Heart right ventricle (tissue), 16 donors: ENCODE results near the gene TBK1. TPM values are rescaled to one million over a fixed set of nuclear protein-coding genes. Genes with fewer than 3 reads are reported as not detected.

ENCODE experiments used
- ATAC-seq, 8 donors: fragments of 200-7000 bp; cut with Tn5 transposase; one replicate each; pipeline ENCODE4 v1.9.1; 2020; ENCODE audit warnings: mild to moderate bottlenecking in 8 of 8, moderate library complexity in 8 of 8, moderate number of reproducible peaks in 1 of 8
- DNase-seq, 2 donors: peaks; one replicate each; pipeline ENCODE4 v3.0.0-alpha.2; 2020
- H3K27ac ChIP-seq, 10 donors: fragments of 200-600 bp; sonication (generic) in 2 of 10; one replicate each; pipeline versions ENCODE4 v1.5.0 to v1.8.0; 2020 to 2022; ENCODE audit warnings: mild to moderate bottlenecking in 3 of 10
- H3K27me3 ChIP-seq, 7 donors: fragments of 200-600 bp; one replicate each; pipeline ENCODE4 v1.8.0; 2021 to 2022; ENCODE audit warnings: mild to moderate bottlenecking in 2 of 7
- H3K36me3 ChIP-seq, 9 donors: fragments of 200-600 bp; sonication (generic) in 1 of 9; one replicate each; pipeline versions ENCODE4 v1.5.0 to v1.8.0; 2020 to 2022; ENCODE audit warnings: mild to moderate bottlenecking in 2 of 9
- H3K4me1 ChIP-seq, 9 donors: fragments of 200-600 bp; sonication (generic) in 1 of 9; one replicate each; pipeline versions ENCODE4 v1.5.0 to v1.8.0; 2020 to 2022; ENCODE audit warnings: mild to moderate bottlenecking in 4 of 9
- H3K4me3 ChIP-seq, 10 donors: fragments of 200-600 bp; sonication (generic) in 2 of 10; one replicate each; pipeline versions ENCODE4 v1.5.0 to v1.8.0; 2020 to 2022; ENCODE audit warnings: mild to moderate bottlenecking in 7 of 10, moderate library complexity in 2 of 10
- H3K9me3 ChIP-seq, 11 donors: fragments of 200-600 bp in 10 of 11; sonication (generic) in 2 of 11; one replicate each; pipeline versions ENCODE4 v1.5.0 to v1.8.0; 2013 to 2022; ENCODE audit warnings: mild to moderate bottlenecking in 2 of 11, control low read depth in 1 of 11, moderate library complexity in 1 of 11
- WGBS, 2 donors: extraction: QIAGEN DNeasy Blood & Tissue Kit; methylation state at CpG; one replicate each; pipeline ENCODE4 v1.1.7; 2013; ENCODE audit warnings: inconsistent platforms in 1 of 2; 5-methylcytosine and 5-hydroxymethylcytosine counted together
- intact Hi-C, 10 donors: fragments of 100-400 bp; cut with DNase I; formaldehyde crosslinking; loops; one replicate each; pipeline versions ENCODE4 v1.11.1 to v1.14.2; 2022
- long read RNA-seq, 3 donors: library from polyadenylated mRNA; unstranded; transcript quantifications; one replicate each; pipeline ENCODE4 v2.0.0, GENCODE V29; 2020 to 2021
- polyA plus RNA-seq, 2 donors: library from polyadenylated mRNA; stranded (reverse); fragments of 200-250 nt; gene quantifications; one replicate each; pipeline ENCODE4 v1.2.3, GENCODE V29; 2013
- total RNA-seq, 10 donors: library from RNA; stranded (reverse); fragmentation: NEBNext Ultra II Directional in 3 of 10; extraction: Animal tissue kit (Norgen Biotek cat#: 25700) in 3 of 10; gene quantifications; one replicate each; pipeline versions ENCODE4 v1.2.1 to v1.2.4, GENCODE V29; 2021 to 2023
- TF ChIP-seq, protein P1 (sequence below), 9 donors: fragments of 200-600 bp; sonication (generic) in 2 of 9; IDR thresholded peaks; one replicate each; pipeline versions ENCODE4 v1.5.0 to v1.8.0; 2021 to 2022; ENCODE audit warnings: antibody characterized with exemption in 9 of 9, mild to moderate bottlenecking in 5 of 9, moderate library complexity in 1 of 9
- donor health status: Arrhythmogenic right ventricular cardiomyopathy.
- donor health status: ischemic (EF 13 %, LVEDD 7.1; RV severe dilation, severe dysfunction).
- donor health status: healthy with polysubstance abuse.
- donor health status: DM: no; HTN: yes; CAD: no.
- donor health status: DM: no; HTN: no; CAD: no.
- donor health status: ischemic (EF 25% LVEDD 6.9; RV normal size, moderate dysfunction).
- donor health status: ischemic (EF 25% LVEDD 5.7; RV mildly dilated, moderate dysfunction).
- donor health status: healthy.
- donor health status: DM: yes; HTN: yes; CAD: no.
- donor health status: Ischemic cardiomyopathy.
- donor health status: ischemic (EF 35%, LVEDD 5.7; RV mildly dilated, moderate dysfunction).
- donor health status: nonischemic (EF 11% LVEDD 7.7; RV severe dilation, severe dysfunction).
- donor health status: DM: yes; HTN: yes; CAD: no.
- donor health status: PGD.
- donor health status: ischemic (EF 29% LVEDD 5.4; RV normal size, mild dysfunction).
- donor health status: nonischemic (EF 23%, LVEDD 6.1; RV moderate dilation, normal function).

The TBK1 gene
- 10 to 100 TPM in 9 of 10 donors, 1 to 10 TPM in 1; 9.0 to 15.1 (median 10.5) TPM for total RNA-seq
- polyA plus RNA-seq, result 1 to 10 TPM; 8.2 to 9.7 TPM
- long read RNA-seq, donor 1, transcript TBK1-201 (21 exons, 3,256 nt), result major isoform, 26 of 33 reads
- long read RNA-seq, donor 1, partial matches to known transcripts, result 3 of 33 reads
- long read RNA-seq, donor 1, other reads (novel, unspliced or antisense), result 4 of 33 reads
- long read RNA-seq, donor 2, transcript TBK1-201 (21 exons, 3,256 nt), result major isoform, 23 of 30 reads
- long read RNA-seq, donor 2, partial matches to known transcripts, result 3 of 30 reads
- long read RNA-seq, donor 2, other reads (novel, unspliced or antisense), result 4 of 30 reads
- long read RNA-seq, donor 3, transcript TBK1-201 (21 exons, 3,256 nt), result major isoform, 42 of 56 reads
- long read RNA-seq, donor 3, partial matches to known transcripts, result 8 of 56 reads
- long read RNA-seq, donor 3, other reads (novel, unspliced or antisense), result 6 of 56 reads

DNA sequence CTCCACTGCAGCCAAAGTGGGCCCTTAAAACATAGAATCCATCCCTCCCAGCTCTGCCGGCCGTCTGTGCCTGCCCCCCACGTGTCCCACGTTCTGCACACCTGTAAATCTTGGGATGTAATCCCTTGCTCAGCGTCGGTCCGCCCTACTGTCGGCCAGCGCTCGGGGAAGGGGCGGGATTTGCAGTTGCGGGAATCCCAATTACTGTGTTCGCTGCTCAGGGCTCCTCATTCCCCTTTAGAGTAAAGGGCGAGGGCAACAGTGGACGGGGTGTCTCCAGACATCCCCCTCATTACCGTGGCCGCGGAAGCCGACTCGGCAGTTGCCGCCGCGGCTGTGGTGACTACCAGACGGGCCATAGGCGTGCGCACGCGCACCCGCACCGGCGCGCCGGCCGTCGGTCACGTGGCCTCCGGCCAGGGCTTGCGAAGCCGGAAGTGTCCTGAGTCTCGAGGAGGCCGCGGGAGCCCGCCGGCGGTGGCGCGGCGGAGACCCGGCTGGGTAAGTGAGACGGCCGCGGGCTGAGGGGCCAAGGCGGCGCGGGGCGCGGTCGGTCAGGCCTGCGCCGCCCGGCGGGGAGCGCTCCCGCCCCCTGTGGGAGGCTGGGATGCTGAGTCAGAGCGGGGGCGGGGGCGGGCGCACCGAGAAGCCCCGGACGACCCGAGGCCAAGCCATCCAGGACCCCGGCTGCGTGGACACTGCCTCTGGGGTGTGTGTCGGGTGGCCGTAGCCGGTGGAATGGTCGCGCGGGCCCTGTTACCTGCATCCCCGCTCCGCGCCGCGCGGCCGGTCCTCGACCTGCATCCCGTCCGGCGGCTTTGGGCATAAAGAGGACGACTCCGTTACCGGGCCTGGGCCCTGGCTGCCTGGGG is at the start of gene TBK1:
TBK1 (plus strand) TSS at position 434 of the 872 bp plus-strand sequence. CDS start 3,751 bp downstream, outside the sequence.
- no peaks in the 10 kb centered on the region for H3K27me3 ChIP-seq
- H3K4me1 ChIP-seq, result peaks cover 0 to 46% (median 26%) of the 10 kb centered on the region in 9 donors
- TF ChIP-seq, protein P1, sequence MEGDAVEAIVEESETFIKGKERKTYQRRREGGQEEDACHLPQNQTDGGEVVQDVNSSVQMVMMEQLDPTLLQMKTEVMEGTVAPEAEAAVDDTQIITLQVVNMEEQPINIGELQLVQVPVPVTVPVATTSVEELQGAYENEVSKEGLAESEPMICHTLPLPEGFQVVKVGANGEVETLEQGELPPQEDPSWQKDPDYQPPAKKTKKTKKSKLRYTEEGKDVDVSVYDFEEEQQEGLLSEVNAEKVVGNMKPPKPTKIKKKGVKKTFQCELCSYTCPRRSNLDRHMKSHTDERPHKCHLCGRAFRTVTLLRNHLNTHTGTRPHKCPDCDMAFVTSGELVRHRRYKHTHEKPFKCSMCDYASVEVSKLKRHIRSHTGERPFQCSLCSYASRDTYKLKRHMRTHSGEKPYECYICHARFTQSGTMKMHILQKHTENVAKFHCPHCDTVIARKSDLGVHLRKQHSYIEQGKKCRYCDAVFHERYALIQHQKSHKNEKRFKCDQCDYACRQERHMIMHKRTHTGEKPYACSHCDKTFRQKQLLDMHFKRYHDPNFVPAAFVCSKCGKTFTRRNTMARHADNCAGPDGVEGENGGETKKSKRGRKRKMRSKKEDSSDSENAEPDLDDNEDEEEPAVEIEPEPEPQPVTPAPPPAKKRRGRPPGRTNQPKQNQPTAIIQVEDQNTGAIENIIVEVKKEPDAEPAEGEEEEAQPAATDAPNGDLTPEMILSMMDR (IDR thresholded peaks at IDR 0.05), result peak in 3 of 9 donors; percentile 16 to 45 (median 35)
- H3K4me3 ChIP-seq, result peak within 1 kb of the TSS; percentile 75 to 98 (median 92)
- H3K36me3 ChIP-seq, result peaks cover 0 to 34% (median 0%) of the 10 kb centered on the region in 9 donors
- DNase-seq, result peak; percentile 84 to 93
- intact Hi-C loops, result loop anchor here in 1 of 10 donors (5.0 to 10.0 kb wide), 2 partner anchors 45 to 243 kb away; no protein-coding TSS in a partner anchor
- ATAC-seq, result peak; percentile 95 to 99 (median 97)
- WGBS, 2 donors, result 0% methylated on average over 82 to 94 of the region's 94 CpGs
- peak within 1 kb of the TSS; percentile 92 to 98 (median 96) for H3K27ac ChIP-seq
- H3K9me3 ChIP-seq, result no peaks in the 10 kb centered on the region

DNA sequence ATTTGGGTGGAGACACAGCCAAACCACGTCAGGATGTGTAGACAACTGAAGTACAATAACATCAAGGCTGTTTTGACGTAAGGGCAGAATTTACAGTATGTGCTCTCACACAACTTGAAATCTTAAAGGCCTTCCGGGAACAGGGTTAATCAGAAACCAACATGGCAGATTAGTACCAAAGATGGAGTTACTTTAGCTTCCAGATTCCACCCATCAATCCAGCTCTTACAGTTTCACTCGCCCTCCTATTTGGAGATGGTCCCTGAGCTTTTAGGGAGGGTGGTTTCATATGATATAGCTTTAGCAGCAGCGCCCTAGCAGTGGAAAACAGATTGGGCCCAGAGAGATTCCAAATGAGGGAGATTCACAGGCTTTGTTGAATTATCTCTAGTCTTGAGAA is 49.7 kb upstream of the TBK1 start:
- peaks cover 0 to 18% (median 9%) of the 10 kb centered on the region in 9 donors for H3K4me1 ChIP-seq
- H3K9me3 ChIP-seq, result peaks cover 0 to 2% (median 0%) of the 10 kb centered on the region in 11 donors
- TF ChIP-seq, protein P1 (IDR thresholded peaks at IDR 0.05), result no peak
- H3K36me3 ChIP-seq, result no peaks in the 10 kb centered on the region
- no peaks in the 10 kb centered on the region for H3K27me3 ChIP-seq
- no peak overlapping the region for H3K4me3 ChIP-seq
- DNase-seq (no peak), ATAC-seq (no peak)
- no peak overlapping the region for H3K27ac ChIP-seq
- 89% methylated on average over 5 of the region's 5 CpGs for WGBS, 2 donors
- intact Hi-C loops, result loop anchor here in 1 of 10 donors (10.0 kb wide), 1 partner anchor 557 kb away; the partner anchor contains the start of gene SRGAP1

DNA sequence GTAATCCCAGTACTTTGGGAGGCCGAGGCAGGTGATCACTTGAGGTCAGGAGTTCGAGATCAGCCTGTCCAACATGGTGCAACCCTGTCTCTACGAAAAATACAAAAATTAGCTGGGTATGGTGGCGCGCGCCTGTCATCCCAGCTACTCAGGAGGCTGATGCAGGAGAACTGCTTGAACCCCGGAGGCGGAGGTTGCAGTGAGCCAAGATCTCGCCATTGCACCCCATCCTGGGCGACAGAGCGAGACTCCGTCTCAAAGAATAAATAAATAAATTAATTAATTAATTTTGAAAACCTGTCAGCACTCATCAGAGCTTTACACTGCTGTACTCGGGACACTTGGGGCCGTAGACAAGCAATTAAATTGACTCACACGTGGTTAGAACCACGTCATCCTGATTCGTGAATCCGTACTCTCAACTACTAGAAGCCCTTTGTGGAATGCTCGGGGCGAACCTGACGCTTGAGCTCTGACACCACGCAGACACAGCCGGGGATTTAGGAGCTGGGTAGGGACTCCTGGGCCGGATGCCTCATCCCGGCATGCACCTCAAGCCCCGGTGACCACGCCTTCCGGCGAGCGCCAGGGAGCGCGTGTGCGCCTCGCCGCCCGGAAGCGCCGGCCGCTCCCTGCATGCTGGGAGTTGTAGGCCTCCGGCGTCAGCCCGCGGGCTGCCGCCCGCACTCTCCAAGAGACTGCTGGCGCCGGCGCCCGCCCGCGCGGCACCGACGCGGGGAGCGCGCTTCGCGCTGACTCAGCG is 48.0 kb upstream of the TBK1 start, which contains the start of gene XPOT:
XPOT (plus strand) TSS at position 686 of the 763 bp plus-strand sequence. CDS start 5,644 bp downstream, outside the sequence.
- no peaks in the 10 kb centered on the region for H3K27me3 ChIP-seq
- peak; percentile 93 to 95 for DNase-seq
- TF ChIP-seq, protein P1 (IDR thresholded peaks at IDR 0.05), result peak in 1 of 9 donors; percentile 22
- intact Hi-C loops, result loop anchor here in 1 of 10 donors (10.0 kb wide), 1 partner anchor 559 kb away; the partner anchor contains the start of gene SRGAP1
- no peaks in the 10 kb centered on the region for H3K36me3 ChIP-seq
- WGBS, 2 donors, result 12 to 14% methylated on average over 53 to 60 of the region's 60 CpGs
- ATAC-seq, result peak; percentile 96 to 99 (median 98)
- H3K4me3 ChIP-seq, result peak within 1 kb of the TSS; percentile 68 to 100 (median 96)
- H3K4me1 ChIP-seq, result peaks cover 0 to 22% (median 9%) of the 10 kb centered on the region in 9 donors
- H3K27ac ChIP-seq, result peak within 1 kb of the TSS; percentile 84 to 99 (median 97)
- H3K9me3 ChIP-seq, result no peaks in the 10 kb centered on the region
